HEK293T (cell line): ENCODE measurements around the gene YAF2.

Experiments
- ARNT ChIP-seq: fragments of 450-650 bp; IDR thresholded peaks from 2 replicates; pipeline ENCODE4 v1.6.1; 2017; ENCODE audit warnings: mild to moderate bottlenecking
- BHLHE40 ChIP-seq: fragments of 450-650 bp; IDR thresholded peaks from 2 replicates; pipeline ENCODE4 v1.6.1; 2016; ENCODE audit warnings: mild to moderate bottlenecking, moderate library complexity, borderline replicate concordance
- CTBP1 ChIP-seq: fragments of 450-650 bp; IDR thresholded peaks from 2 replicates; pipeline ENCODE4 v1.6.1; 2016; ENCODE audit warnings: borderline replicate concordance
- ELF4 ChIP-seq: fragments of 450-650 bp; IDR thresholded peaks from 2 replicates; pipeline ENCODE4 v1.6.1; 2017; ENCODE audit warnings: antibody characterized with exemption
- FOXA1 ChIP-seq: fragments of 450-650 bp; IDR thresholded peaks from 2 replicates; pipeline ENCODE4 v1.6.1; 2016; ENCODE audit warnings: mild to moderate bottlenecking
- FOXK2 ChIP-seq: fragments of 450-650 bp; IDR thresholded peaks from 2 replicates; pipeline ENCODE4 v1.6.1; 2016; ENCODE audit warnings: mild to moderate bottlenecking
- FOXM1 ChIP-seq: fragments of 450-650 bp; IDR thresholded peaks from 2 replicates; pipeline ENCODE4 v1.6.1; 2017; ENCODE audit warnings: mild to moderate bottlenecking, borderline replicate concordance
- HDGF ChIP-seq: fragments of 450-650 bp; IDR thresholded peaks from 2 replicates; pipeline ENCODE4 v1.6.1; 2017; ENCODE audit warnings: antibody characterized with exemption, borderline replicate concordance
- PKNOX1 ChIP-seq: fragments of 450-650 bp; IDR thresholded peaks from 2 replicates; pipeline ENCODE4 v1.6.1; 2016
- TARDBP ChIP-seq: fragments of 450-650 bp; IDR thresholded peaks from 2 replicates; pipeline ENCODE4 v1.6.1; 2016
- ZNF384 ChIP-seq: fragments of 450-650 bp; IDR thresholded peaks from 2 replicates; pipeline ENCODE4 v1.6.1; 2016

GRCh38 chr12:42273706-42274105 is 35.7 kb upstream of the YAF2 start:
- TF ChIP-seq TARDBP (no peak), FOXM1 (no peak), ARNT (no peak), CTBP1 (no peak), ZNF384 (no peak), ELF4 (no peak), PKNOX1 (no peak), BHLHE40 (no peak), FOXK2 (no peak), HDGF (no peak), FOXA1 (no peak)
